ENCODE data around the gene ESPN.

- TF ChIP-seq, protein P1, sequence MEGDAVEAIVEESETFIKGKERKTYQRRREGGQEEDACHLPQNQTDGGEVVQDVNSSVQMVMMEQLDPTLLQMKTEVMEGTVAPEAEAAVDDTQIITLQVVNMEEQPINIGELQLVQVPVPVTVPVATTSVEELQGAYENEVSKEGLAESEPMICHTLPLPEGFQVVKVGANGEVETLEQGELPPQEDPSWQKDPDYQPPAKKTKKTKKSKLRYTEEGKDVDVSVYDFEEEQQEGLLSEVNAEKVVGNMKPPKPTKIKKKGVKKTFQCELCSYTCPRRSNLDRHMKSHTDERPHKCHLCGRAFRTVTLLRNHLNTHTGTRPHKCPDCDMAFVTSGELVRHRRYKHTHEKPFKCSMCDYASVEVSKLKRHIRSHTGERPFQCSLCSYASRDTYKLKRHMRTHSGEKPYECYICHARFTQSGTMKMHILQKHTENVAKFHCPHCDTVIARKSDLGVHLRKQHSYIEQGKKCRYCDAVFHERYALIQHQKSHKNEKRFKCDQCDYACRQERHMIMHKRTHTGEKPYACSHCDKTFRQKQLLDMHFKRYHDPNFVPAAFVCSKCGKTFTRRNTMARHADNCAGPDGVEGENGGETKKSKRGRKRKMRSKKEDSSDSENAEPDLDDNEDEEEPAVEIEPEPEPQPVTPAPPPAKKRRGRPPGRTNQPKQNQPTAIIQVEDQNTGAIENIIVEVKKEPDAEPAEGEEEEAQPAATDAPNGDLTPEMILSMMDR (IDR thresholded peaks at IDR 0.05; ENCODE audit: borderline replicate concordance, extremely low read depth, low read length, poor library complexity, severe bottlenecking), result no peak
- no peak for TF ChIP-seq EZH2 (IDR thresholded peaks at IDR 0.05; ENCODE audit: borderline replicate concordance, low read depth, low read length, severe bottlenecking)
Measured at GRCh38 chr1:6484826-6485167, 60.2 kb downstream of the ESPN start.
